ENCODE measurements around the gene FZR1.
A peak's percentile ranks its signal among the peaks of the same experiment; 100 is the strongest.

Gene FZR1

GRCh38 chr19:3505598-3506383 lies at the start of gene FZR1:
FZR1 (plus strand) TSS chr19:3506311; CDS start chr19:3522990, 16,679 bp downstream.
- no peak; the same call in 1 of the 2 replicates for TF ChIP-seq CTCF (conservative IDR thresholded peaks at IDR 0.05; ENCODE audit: low read length)
- peak within 1 kb of the TSS; percentile 91 for H3K4me3 ChIP-seq (ENCODE audit: low read length)

GRCh38 chr19:3456925-3457527 lies 49.1 kb upstream of the FZR1 start:
- TF ChIP-seq CTCF (conservative IDR thresholded peaks at IDR 0.05; ENCODE audit: low read length), result no peak
- H3K4me3 ChIP-seq (ENCODE audit: low read length), result no peak overlapping the region
- no peak for DNase-seq (ENCODE audit: low read depth)

More at GRCh38 chr19:3505598-3506383, at the start of gene FZR1:
- DNase-seq (ENCODE audit: low read depth), result peak; percentile 98

GRCh38 chr19:3457528-3458228 lies 48.4 kb upstream of the FZR1 start:
- no peak for DNase-seq (ENCODE audit: low read depth)
- TF ChIP-seq CTCF (conservative IDR thresholded peaks at IDR 0.05; ENCODE audit: low read length), result no peak
- H3K4me3 ChIP-seq (ENCODE audit: low read length), result no peak overlapping the region

GRCh38 chr19:3458229-3459088 lies 47.7 kb upstream of the FZR1 start:
- no peak overlapping the region for H3K4me3 ChIP-seq (ENCODE audit: low read length)
- no peak for DNase-seq (ENCODE audit: low read depth)
- no peak for TF ChIP-seq CTCF (conservative IDR thresholded peaks at IDR 0.05; ENCODE audit: low read length)

GRCh38 chr19:3459089-3459881 lies 46.8 kb upstream of the FZR1 start:
- peak; percentile 88 for DNase-seq (ENCODE audit: low read depth)
- no peak for TF ChIP-seq CTCF (conservative IDR thresholded peaks at IDR 0.05; ENCODE audit: low read length)
- no peak overlapping the region for H3K4me3 ChIP-seq (ENCODE audit: low read length)

GRCh38 chr19:3459965-3460582 lies 46.0 kb upstream of the FZR1 start:
- no peak for DNase-seq (ENCODE audit: low read depth)
- no peak for TF ChIP-seq CTCF (conservative IDR thresholded peaks at IDR 0.05; ENCODE audit: low read length)
- no peak overlapping the region for H3K4me3 ChIP-seq (ENCODE audit: low read length)
